HL-60 (cell line): ENCODE data around the gene GFOD1.

Experiments
- DNase-seq, 2 experiments: peaks; one replicate each; pipeline ENCODE4 v3.0.0-alpha.2; 2010 to 2020; ENCODE audit warnings: low read depth in 1 of 2, low spot score in 1 of 2
- H3K27ac ChIP-seq: fragments of 250-450 bp; sonication (Bioruptor Pico); replicated peaks from 2 replicates; pipeline ENCODE4 v1.5.1; 2020; ENCODE audit warnings: mild to moderate bottlenecking, moderate library complexity
- H3K27me3 ChIP-seq: fragments of 250-450 bp; sonication (Bioruptor Pico); 2 replicates; pipeline ENCODE4 v1.5.1; 2021; ENCODE audit warnings: mild to moderate bottlenecking, moderate library complexity; ENCODE audit not compliant: insufficient read depth, poor library complexity, severe bottlenecking
- H3K4me3 ChIP-seq: replicated peaks from 2 replicates; pipeline ENCODE4 v1.5.1; 2011; ENCODE audit warnings: mild to moderate bottlenecking, control low read depth, low read length; ENCODE audit not compliant: insufficient read depth
- CTCF ChIP-seq: IDR thresholded peaks from one replicate; pipeline ENCODE4 v1.5.1; 2011; ENCODE audit warnings: low read length, control low read depth, inconsistent platforms; ENCODE audit not compliant: insufficient read depth
- GABPA ChIP-seq: IDR thresholded peaks from 2 replicates; pipeline ENCODE4 v1.6.1; 2012; ENCODE audit warnings: low read depth
- POLR2AphosphoS5 ChIP-seq: IDR thresholded peaks from 2 replicates; pipeline ENCODE4 v1.6.1; 2012; ENCODE audit warnings: low read depth
- REST ChIP-seq: IDR thresholded peaks from 2 replicates; pipeline ENCODE4 v1.6.1; 2012; ENCODE audit warnings: low read depth; ENCODE audit not compliant: insufficient replicate concordance
- SPI1 ChIP-seq: IDR thresholded peaks from 2 replicates; pipeline ENCODE4 v1.6.1; 2012; ENCODE audit warnings: low read depth, mild to moderate bottlenecking, borderline replicate concordance

GFOD1 gene

GRCh38 chr6:13373919-13374318, 113.5 kb downstream of the GFOD1 start:
- TF ChIP-seq REST (no peak), CTCF (no peak), SPI1 (no peak), GABPA (no peak), POLR2AphosphoS5 (no peak)
- DNase-seq, result no peak

GRCh38 chr6:13373488-13373886, 113.9 kb downstream of the GFOD1 start:
- Histone ChIP-seq H3K27ac (no peak overlapping the region), H3K4me3 (no peak overlapping the region), H3K27me3 (no peaks in the 10 kb centered on the region)
- DNase-seq, result no peak
- no peak for TF ChIP-seq CTCF

More at GRCh38 chr6:13373919-13374318, 113.5 kb downstream of the GFOD1 start:
- H3K4me3 ChIP-seq, result no peak overlapping the region
- no peak overlapping the region for H3K27ac ChIP-seq
- H3K27me3 ChIP-seq, result no peaks in the 10 kb centered on the region

- DNase-seq, result no peak
- no peak overlapping the region for H3K4me3 ChIP-seq
- H3K27me3 ChIP-seq, result no peaks in the 10 kb centered on the region
- TF ChIP-seq REST, result no peak
- TF ChIP-seq SPI1, result no peak
- TF ChIP-seq POLR2AphosphoS5, result no peak
- no peak for TF ChIP-seq CTCF
- TF ChIP-seq GABPA, result no peak
- no peak overlapping the region for H3K27ac ChIP-seq
Observed at GRCh38 chr6:13372688-13373487, 114.5 kb downstream of the GFOD1 start.

GRCh38 chr6:13372076-13372475, 115.3 kb downstream of the GFOD1 start:
- Histone ChIP-seq H3K27ac (no peak overlapping the region), H3K4me3 (no peak overlapping the region), H3K27me3 (no peaks in the 10 kb centered on the region)
- DNase-seq, result no peak
- no peak for TF ChIP-seq REST
- TF ChIP-seq SPI1, result no peak
- TF ChIP-seq GABPA, result no peak
- TF ChIP-seq CTCF, result no peak
- TF ChIP-seq POLR2AphosphoS5, result no peak
